ENCODE measurements around the gene MKI67.

- TF ChIP-seq POLR2AphosphoS5 (IDR thresholded peaks at IDR 0.05; ENCODE audit: low read depth, low read length) (no peak), POLR2A (IDR thresholded peaks at IDR 0.05; ENCODE audit: low read depth, low read length) (no peak), TAF1 (IDR thresholded peaks at IDR 0.05; ENCODE audit: borderline replicate concordance, low read depth, low read length) (no peak)
Observed at GRCh38 chr10:128098631-128099030, 27.6 kb downstream of the MKI67 start.
